ENCODE measurements around the gene IL10.
A peak's percentile ranks its signal among the peaks of the same experiment; 100 is the strongest.

Gene IL10

DNA sequence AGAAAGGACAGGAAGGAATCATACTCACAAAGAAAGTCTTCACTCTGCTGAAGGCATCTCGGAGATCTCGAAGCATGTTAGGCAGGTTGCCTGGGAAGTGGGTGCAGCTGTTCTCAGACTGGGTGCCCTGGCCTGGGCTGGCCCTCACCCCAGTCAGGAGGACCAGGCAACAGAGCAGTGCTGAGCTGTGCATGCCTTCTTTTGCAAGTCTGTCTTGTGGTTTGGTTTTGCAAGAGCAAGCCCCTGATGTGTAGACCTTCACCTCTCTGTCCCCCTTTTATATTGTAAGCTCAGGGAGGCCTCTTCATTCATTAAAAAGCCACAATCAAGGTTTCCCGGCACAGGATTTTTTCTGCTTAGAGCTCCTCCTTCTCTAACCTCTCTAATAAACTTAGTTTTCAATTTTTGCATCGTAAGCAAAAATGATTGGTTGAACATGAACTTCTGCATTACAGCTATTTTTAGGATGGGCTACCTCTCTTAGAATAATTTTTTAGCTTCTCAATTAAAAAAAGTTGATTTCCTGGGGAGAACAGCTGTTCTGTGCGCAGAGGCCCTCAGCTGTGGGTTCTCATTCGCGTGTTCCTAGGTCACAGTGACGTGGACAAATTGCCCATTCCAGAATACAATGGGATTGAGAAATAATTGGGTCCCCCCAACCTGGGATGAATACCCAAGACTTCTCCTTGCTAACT lies at the start of gene IL10:
Gene IL10 (minus strand): TSS at position 252 of the 695 bp plus-strand sequence. CDS start 59 bp downstream, at position 193.
- peak within 1 kb of the TSS; percentile 31 for H3K4me3 Mint-ChIP-seq
- H3K27me3 Mint-ChIP-seq = no peaks in the 10 kb centered on the region
- peaks cover 58% of the 10 kb centered on the region for H3K4me1 Mint-ChIP-seq (ENCODE audit: low read depth)

DNA sequence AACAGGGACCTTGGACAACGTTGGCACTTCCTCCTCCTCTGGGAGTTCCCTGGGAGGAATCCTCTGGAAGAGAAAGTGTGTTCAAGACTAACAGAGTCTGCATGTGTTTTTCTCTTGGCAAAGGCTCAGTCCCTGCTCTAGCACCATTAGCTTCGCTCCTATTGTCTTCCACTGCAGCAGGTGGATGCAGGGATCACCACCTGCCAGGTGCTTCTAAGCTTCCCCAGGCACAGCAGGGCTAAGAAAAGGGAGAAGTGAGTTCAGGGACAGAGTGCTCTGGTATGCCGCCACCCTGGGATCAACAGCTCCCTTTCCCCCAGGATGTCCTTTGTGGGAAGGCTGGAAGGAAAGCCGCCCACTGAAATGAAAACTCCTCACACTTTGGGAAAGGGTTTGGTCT lies 49.2 kb upstream of the IL10 start:
- Mint-ChIP-seq H3K4me1 (ENCODE audit: low read depth) (peaks cover 31% of the 10 kb centered on the region), H3K27ac (no peak overlapping the region), H3K9me3 (ENCODE audit: low read depth) (no peaks in the 10 kb centered on the region), H3K27me3 (no peaks in the 10 kb centered on the region), H3K36me3 (no peaks in the 10 kb centered on the region), H3K4me3 (no peak overlapping the region)

More for the DNA sequence above, at the start of gene IL10:
- no peaks in the 10 kb centered on the region for H3K9me3 Mint-ChIP-seq (ENCODE audit: low read depth)
- H3K27ac Mint-ChIP-seq = peak within 1 kb of the TSS; percentile 23
- H3K36me3 Mint-ChIP-seq = no peaks in the 10 kb centered on the region

DNA sequence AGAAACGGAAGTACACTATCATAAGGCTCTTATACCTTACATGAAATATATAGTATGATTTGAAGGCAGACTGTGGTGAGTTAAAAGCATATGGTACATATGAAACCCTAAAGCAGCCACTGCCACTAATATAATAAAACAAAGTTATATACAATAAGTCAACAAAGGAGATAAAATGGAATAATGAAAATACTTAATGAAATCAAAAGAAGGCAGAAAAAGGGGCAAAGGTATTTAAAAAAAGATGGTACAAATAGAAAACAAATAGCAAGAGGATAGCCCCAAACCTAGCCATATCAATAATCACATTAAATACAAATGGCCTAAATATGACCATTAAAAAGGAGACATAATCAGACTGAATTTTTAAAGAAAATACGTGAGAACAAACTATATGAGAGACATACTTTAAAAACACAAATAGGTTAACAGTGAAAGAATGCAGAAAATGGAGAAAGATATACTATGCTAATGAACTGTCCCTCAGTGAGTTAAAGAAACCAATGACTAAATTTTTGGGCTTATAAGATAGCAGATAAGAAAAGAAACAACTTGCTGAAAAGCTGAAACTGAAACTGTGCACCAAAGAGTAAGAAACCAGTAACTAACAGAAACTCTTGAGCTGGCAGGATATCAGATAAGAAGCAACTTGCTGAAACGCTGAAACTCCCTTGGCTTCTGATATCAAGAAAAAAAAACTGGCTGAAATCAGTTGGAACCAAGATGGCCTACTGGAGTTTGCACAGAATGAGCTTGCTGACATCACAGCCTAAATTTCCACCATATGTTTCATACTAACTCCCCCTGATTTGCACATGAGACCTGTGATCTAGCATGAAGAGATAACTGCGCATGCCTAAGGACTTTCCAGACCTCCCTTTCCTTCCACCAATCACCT lies 44.3 kb upstream of the IL10 start:
- Mint-ChIP-seq H3K27ac (peak overlapping the region; percentile 92), H3K27me3 (no peaks in the 10 kb centered on the region), H3K4me3 (peak overlapping the region; percentile 31), H3K9me3 (ENCODE audit: low read depth) (peaks cover 4% of the 10 kb centered on the region), H3K36me3 (peaks cover 3% of the 10 kb centered on the region), H3K4me1 (ENCODE audit: low read depth) (peaks cover 39% of the 10 kb centered on the region)

DNA sequence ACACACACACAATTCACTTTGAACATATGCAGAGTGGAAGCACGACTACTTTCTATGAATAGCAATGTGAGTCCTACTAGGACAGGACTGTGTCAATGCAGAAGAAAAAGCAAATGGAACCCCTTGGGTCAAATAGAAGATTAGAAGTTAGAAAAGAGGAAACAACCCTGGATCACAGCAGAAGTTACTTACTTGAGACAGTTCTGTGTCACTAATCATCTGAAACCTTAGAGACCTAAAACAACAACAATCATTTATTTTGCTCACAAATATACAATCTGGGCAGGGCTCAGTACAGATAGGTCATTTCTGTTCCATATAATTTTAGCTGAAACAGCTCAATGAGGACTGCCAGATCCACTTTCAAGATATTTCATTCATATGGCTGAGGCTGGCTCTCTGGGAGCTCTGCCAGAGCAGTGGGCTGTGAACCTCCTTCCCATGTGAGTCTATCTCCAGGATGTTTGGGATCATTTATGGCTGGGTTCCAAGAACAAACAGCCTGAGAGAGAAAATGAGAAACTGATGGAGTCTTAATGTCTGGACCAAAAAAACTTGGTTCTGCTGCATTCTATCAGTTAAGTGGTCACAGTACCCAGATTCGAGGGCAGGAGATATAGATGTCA lies 42.5 kb upstream of the IL10 start:
- no peak overlapping the region for H3K4me3 Mint-ChIP-seq
- H3K27ac Mint-ChIP-seq = no peak overlapping the region

DNA sequence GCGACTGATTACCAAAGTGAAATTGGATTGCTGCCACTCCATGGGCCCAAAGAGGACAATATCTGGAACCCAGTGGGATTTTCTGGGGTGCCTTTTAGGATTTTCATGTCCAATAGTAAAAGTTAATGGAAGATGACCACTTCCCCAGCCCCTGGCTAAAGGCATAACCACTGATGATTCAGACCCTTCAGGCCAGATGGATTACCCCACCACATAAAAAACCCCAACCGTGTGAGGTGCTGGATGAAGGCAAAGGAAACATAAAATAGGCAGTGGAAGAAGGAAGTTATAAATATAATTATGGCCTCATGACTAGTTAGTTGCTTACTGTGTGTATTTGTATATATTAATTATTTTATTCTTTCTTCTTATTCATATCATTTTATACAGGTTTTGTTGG lies 40.2 kb upstream of the IL10 start:
- Mint-ChIP-seq H3K9me3 (ENCODE audit: low read depth) (peaks cover 4% of the 10 kb centered on the region), H3K27me3 (no peaks in the 10 kb centered on the region), H3K27ac (no peak overlapping the region), H3K4me1 (ENCODE audit: low read depth) (peaks cover 52% of the 10 kb centered on the region), H3K4me3 (no peak overlapping the region), H3K36me3 (peaks cover 3% of the 10 kb centered on the region)

More for the DNA sequence above, 42.5 kb upstream of the IL10 start:
- peaks cover 40% of the 10 kb centered on the region for H3K4me1 Mint-ChIP-seq (ENCODE audit: low read depth)
- no peaks in the 10 kb centered on the region for H3K27me3 Mint-ChIP-seq
- H3K9me3 Mint-ChIP-seq (ENCODE audit: low read depth) = peaks cover 4% of the 10 kb centered on the region
- H3K36me3 Mint-ChIP-seq = peaks cover 3% of the 10 kb centered on the region

DNA sequence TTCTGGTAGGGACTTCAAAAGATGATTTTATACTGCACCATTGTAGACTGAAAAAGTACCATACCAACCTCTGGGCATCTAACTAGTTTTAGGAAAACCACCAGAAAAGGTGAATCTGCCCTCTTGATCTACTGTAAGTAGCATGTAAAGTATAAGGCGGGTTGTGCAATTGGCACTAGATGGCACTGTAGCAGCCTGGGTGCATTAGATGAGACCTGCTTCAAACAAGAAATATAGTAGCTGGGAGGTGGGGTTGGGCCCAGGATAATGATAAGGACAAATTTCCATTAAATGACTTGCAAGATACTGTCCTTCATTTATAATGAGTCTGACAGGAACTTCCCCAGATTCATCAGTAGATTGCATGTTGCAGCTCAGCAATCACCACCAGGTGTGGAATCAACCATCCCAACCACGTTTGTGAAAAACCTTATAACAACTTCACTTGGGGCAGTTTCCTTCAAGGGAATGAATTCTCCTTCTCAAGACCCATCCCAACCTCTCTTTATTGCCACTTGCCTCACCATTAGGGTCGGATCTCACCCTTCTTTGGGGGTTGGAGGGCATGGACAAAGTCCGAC lies 37.3 kb upstream of the IL10 start:
- H3K4me1 Mint-ChIP-seq (ENCODE audit: low read depth) = peaks cover 53% of the 10 kb centered on the region
- H3K27me3 Mint-ChIP-seq = no peaks in the 10 kb centered on the region
- peaks cover 3% of the 10 kb centered on the region for H3K36me3 Mint-ChIP-seq
- H3K27ac Mint-ChIP-seq = no peak overlapping the region
- H3K4me3 Mint-ChIP-seq = no peak overlapping the region
- H3K9me3 Mint-ChIP-seq (ENCODE audit: low read depth) = peaks cover 4% of the 10 kb centered on the region

DNA sequence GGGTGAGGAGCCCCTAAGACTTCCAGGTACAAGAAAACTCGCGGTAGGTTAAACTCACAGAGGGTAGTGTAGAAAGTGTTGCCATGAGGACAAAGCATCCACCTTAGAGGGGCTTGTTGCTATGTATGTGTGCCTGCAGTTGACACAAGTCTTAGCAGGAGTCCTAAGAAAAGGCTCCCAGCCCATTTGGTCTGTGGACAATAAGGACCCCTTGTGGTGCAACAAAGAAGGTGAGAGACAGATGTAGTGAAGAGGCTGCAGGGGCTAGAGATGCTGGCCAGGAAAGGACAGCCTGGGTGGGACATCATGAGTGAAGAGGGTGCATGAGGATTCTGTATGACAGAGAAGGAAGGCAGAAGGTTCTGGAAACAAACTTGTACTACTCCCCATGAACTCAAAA lies 36.3 kb upstream of the IL10 start:
- peaks cover 3% of the 10 kb centered on the region for H3K36me3 Mint-ChIP-seq
- H3K4me3 Mint-ChIP-seq = no peak overlapping the region

DNA sequence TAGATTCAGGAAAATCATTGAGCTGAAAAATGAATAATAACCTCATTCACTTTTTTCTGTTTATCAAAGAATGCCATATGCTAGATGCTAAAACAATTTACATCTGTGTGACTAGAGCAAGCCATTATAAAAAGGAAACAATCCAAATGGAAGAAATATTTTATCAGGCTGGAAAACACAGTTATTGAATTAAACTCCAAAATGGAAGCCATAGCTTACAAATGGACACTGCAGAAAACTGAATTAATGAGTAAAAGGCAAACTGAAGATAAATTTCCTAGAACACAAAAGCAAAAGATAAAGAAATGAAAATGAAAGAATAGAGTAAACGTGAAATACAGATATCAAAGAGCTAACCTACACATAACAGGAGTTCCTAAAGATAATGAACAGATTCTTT lies 33.1 kb upstream of the IL10 start:
- peak overlapping the region; percentile 90 for H3K27ac Mint-ChIP-seq
- no peaks in the 10 kb centered on the region for H3K36me3 Mint-ChIP-seq
- peaks cover 3% of the 10 kb centered on the region for H3K9me3 Mint-ChIP-seq (ENCODE audit: low read depth)
- H3K4me3 Mint-ChIP-seq = no peak overlapping the region
- peaks cover 82% of the 10 kb centered on the region for H3K4me1 Mint-ChIP-seq (ENCODE audit: low read depth)
- H3K27me3 Mint-ChIP-seq = no peaks in the 10 kb centered on the region

More for the DNA sequence above, 36.3 kb upstream of the IL10 start:
- H3K9me3 Mint-ChIP-seq (ENCODE audit: low read depth) = peaks cover 4% of the 10 kb centered on the region
- H3K27ac Mint-ChIP-seq = peak overlapping the region; percentile 1
- H3K27me3 Mint-ChIP-seq = no peaks in the 10 kb centered on the region
- peaks cover 58% of the 10 kb centered on the region for H3K4me1 Mint-ChIP-seq (ENCODE audit: low read depth)

DNA sequence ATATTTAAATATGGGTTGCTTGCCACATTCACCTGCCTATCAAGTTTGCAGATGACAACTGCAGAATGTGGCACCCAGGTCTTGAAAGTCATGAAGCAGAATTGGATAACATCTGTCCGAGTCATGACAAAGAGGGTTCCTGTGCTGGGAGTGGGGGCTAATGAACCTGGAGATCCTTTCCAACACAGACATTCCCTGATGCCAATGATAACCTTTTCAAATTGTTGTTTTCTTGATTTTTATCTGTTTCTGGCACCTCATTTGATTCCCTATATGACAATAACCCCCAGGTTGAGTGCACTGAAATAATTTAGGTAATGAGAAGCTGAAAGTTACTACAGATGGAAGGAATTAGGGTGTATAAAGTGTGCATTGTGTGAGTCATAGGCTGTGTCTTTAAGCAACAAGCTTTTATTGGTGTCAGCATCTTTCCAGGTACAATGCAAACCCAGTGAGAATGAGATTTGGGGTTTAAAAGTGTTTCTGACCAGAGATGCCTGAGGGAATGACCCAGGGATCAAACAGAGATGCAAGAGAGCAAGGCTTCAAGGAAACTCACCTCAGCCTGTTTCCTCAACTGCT lies 32.0 kb upstream of the IL10 start:
- H3K9me3 Mint-ChIP-seq (ENCODE audit: low read depth) = peaks cover 3% of the 10 kb centered on the region
- peak overlapping the region; percentile 90 for H3K27ac Mint-ChIP-seq
- no peaks in the 10 kb centered on the region for H3K27me3 Mint-ChIP-seq
- peak overlapping the region; percentile 68 for H3K4me3 Mint-ChIP-seq
- H3K36me3 Mint-ChIP-seq = no peaks in the 10 kb centered on the region
- peaks cover 82% of the 10 kb centered on the region for H3K4me1 Mint-ChIP-seq (ENCODE audit: low read depth)

DNA sequence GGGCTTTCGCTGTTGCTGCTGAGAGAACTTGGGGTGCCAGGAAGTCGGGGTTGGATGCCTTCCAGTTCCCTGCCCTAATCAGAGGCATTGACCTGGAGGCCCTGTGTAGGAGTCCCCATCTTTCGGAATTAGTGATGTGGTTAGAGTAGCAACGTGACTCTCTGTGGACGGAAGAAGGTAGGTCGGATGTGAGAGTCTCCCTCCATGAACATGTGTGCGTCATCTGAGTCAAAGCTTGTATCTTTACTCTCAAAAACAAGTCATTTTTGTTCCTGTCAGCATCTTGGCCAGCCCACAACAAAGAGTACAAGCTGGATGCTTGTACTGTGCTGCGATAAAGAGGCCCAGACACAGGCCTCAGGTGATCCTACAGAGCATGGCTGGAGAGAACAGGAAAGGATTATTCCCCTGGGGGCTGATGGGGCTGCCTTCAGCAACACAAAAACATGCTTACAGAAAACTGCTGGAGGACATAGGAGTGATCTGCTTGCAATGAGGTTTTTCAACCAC lies 31.0 kb upstream of the IL10 start:
- Mint-ChIP-seq H3K4me1 (ENCODE audit: low read depth) (peaks cover 80% of the 10 kb centered on the region), H3K4me3 (peak overlapping the region; percentile 68), H3K27me3 (no peaks in the 10 kb centered on the region), H3K9me3 (ENCODE audit: low read depth) (peaks cover 3% of the 10 kb centered on the region), H3K36me3 (no peaks in the 10 kb centered on the region), H3K27ac (peak overlapping the region; percentile 90)

DNA sequence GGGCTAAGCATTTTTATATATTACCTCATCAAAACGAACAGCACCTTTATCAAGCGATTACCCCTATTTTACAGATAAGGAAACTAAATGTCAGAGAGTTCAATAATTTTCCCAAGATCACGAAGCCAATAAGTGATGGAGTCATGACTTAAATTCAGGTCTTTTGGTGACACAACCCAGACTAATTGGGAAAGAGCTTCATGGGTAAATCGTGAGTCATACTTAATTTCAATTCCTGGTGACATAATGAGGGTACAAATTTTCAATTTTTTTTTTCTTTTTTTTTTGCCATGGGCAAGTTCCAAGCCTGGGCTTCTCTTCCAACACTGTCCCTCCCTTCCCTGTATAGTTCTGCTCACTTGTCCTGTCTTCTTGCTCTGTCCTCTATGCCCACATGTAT lies 30.1 kb upstream of the IL10 start:
- Mint-ChIP-seq H3K27me3 (no peaks in the 10 kb centered on the region), H3K36me3 (no peaks in the 10 kb centered on the region), H3K4me1 (ENCODE audit: low read depth) (peaks cover 84% of the 10 kb centered on the region), H3K9me3 (ENCODE audit: low read depth) (peaks cover 3% of the 10 kb centered on the region), H3K4me3 (peak overlapping the region; percentile 68), H3K27ac (peak overlapping the region; percentile 90)

DNA sequence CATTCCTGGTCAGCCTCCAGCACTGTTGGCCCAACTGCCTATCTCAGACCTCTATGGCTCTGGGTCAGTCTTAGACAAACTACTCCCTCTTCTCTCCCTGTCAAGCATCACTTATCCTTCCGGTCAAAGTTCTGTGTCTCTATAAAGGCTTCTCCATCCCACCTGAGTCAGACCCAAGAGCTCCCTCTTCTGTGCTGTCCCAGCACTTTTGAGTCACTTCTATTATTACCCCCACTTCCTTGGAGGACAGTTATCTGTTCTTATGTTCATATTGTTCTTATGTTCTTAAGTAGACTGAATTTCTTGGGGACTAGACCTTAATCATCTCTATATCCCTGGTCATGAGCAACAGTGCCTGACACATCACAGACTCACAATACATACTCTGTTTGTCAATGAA lies 29.2 kb upstream of the IL10 start:
- H3K9me3 Mint-ChIP-seq (ENCODE audit: low read depth) = peaks cover 3% of the 10 kb centered on the region
- no peaks in the 10 kb centered on the region for H3K27me3 Mint-ChIP-seq

DNA sequence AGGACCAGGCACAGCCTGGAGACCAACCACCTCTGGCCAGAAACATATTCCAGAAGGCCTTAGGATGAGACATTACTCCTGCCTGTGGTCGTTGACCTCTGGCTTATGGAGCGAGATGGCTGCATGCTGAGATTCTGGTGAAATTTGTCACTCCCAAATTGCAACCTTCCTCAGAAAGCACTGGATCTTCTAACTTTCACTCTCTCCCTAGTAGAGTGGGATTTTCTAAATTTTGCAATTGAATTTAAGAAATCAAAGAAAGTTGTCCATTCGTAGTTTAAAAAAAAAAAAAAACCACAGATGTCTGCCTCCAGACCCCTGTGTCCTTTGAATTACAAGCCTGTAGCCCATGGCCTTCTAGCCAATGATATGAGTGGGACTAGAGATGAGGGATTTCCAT lies 28.6 kb upstream of the IL10 start:
- peaks cover 77% of the 10 kb centered on the region for H3K4me1 Mint-ChIP-seq (ENCODE audit: low read depth)
- H3K27ac Mint-ChIP-seq = no peak overlapping the region
- no peaks in the 10 kb centered on the region for H3K36me3 Mint-ChIP-seq
- no peak overlapping the region for H3K4me3 Mint-ChIP-seq
- H3K27me3 Mint-ChIP-seq = no peaks in the 10 kb centered on the region
- peaks cover 3% of the 10 kb centered on the region for H3K9me3 Mint-ChIP-seq (ENCODE audit: low read depth)

More for the DNA sequence above, 29.2 kb upstream of the IL10 start:
- Mint-ChIP-seq H3K4me3 (peak overlapping the region; percentile 11), H3K36me3 (no peaks in the 10 kb centered on the region), H3K4me1 (ENCODE audit: low read depth) (peaks cover 77% of the 10 kb centered on the region), H3K27ac (peak overlapping the region; percentile 17)

DNA sequence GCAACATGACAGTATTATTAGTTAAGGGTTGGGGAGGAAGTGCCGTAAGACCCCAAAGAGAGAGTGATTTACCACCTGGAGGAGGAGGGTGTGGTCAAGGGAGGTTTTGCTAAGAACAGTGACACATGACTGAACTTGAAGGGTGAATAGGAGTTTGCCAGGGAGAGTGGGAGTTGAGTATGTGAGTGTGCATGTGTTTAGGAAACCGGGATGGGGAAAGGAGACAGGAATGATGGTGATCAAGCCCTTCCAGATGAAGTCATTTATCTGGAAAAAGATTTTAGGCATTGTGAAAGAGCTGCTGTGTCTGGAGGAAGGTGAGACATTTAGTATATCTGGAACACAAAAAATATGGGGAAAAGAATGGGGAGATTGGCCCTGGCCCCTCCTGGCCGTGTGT lies 28.1 kb upstream of the IL10 start:
- H3K27ac Mint-ChIP-seq = no peak overlapping the region
- peak overlapping the region; percentile 17 for H3K4me3 Mint-ChIP-seq
- peaks cover 3% of the 10 kb centered on the region for H3K9me3 Mint-ChIP-seq (ENCODE audit: low read depth)
- H3K4me1 Mint-ChIP-seq (ENCODE audit: low read depth) = peaks cover 77% of the 10 kb centered on the region
- H3K36me3 Mint-ChIP-seq = no peaks in the 10 kb centered on the region
- no peaks in the 10 kb centered on the region for H3K27me3 Mint-ChIP-seq

All from activated naive CD8-positive, alpha-beta T cell (primary cell).